ENCODE results near the gene ATAD3B. TPM values are rescaled to one million over a fixed set of nuclear protein-coding genes. Genes with fewer than 3 reads are reported as not detected.
"Not testable (repeated sequence)": the region's sequence is repeated elsewhere in the genome, so short reads cannot be mapped to it uniquely, and the experiment has no call there.

ATAD3B gene
- total RNA-seq, 1 experiment from 2014 or later = 63.6 TPM

- TF ChIP-seq FOXP4 (CRISPR knock-in tag; IDR thresholded peaks at IDR 0.05) = no peak
- TF ChIP-seq MXD4 (CRISPR knock-in tag; IDR thresholded peaks at IDR 0.05; ENCODE audit: borderline replicate concordance) = no peak
- no peak for TF ChIP-seq MAX (CRISPR knock-in tag; IDR thresholded peaks at IDR 0.05)
- no peak for TF ChIP-seq IRF1 (CRISPR knock-in tag; IDR thresholded peaks at IDR 0.05)
Measured at GRCh38 chr1:1449099-1449739, 22.3 kb upstream of the ATAD3B start, which contains the start of gene ATAD3C (continued).

GRCh38 chr1:1450616-1451015 lies 20.9 kb upstream of the ATAD3B start:
- H3K27me3 Mint-ChIP-seq (ENCODE audit: low read depth); H3K27ac Mint-ChIP-seq; ATAC-seq; DNase-seq (ENCODE audit: low spot score); H3K9me3 Mint-ChIP-seq; H3K4me1 Mint-ChIP-seq; H3K36me3 Mint-ChIP-seq; H3K4me3 Mint-ChIP-seq: not testable (repeated sequence)
- POLR2A ChIA-PET = interaction anchor here (0.6 to 0.7 kb wide), 2 partner anchors 132 to 291 kb away, joined by 3 to 5 read pairs; no protein-coding TSS in a partner anchor
- CTCF ChIA-PET = interaction anchor here (1.1 kb wide), 1 partner anchor 9 kb away, joined by 4 read pairs; no protein-coding TSS in a partner anchor

- peaks cover 4% of the 10 kb centered on the region for H3K27me3 Mint-ChIP-seq (ENCODE audit: low read depth)
- no peaks in the 10 kb centered on the region for H3K36me3 Mint-ChIP-seq
- TF ChIP-seq CBFB (CRISPR knock-in tag; IDR thresholded peaks at IDR 0.05; ENCODE audit: low read depth) = no peak
- no peak for TF ChIP-seq NR1H2 (CRISPR knock-in tag; IDR thresholded peaks at IDR 0.05)
- TF ChIP-seq ZMAT4 (CRISPR knock-in tag; IDR thresholded peaks at IDR 0.05) = no peak
- TF ChIP-seq, protein P1, sequence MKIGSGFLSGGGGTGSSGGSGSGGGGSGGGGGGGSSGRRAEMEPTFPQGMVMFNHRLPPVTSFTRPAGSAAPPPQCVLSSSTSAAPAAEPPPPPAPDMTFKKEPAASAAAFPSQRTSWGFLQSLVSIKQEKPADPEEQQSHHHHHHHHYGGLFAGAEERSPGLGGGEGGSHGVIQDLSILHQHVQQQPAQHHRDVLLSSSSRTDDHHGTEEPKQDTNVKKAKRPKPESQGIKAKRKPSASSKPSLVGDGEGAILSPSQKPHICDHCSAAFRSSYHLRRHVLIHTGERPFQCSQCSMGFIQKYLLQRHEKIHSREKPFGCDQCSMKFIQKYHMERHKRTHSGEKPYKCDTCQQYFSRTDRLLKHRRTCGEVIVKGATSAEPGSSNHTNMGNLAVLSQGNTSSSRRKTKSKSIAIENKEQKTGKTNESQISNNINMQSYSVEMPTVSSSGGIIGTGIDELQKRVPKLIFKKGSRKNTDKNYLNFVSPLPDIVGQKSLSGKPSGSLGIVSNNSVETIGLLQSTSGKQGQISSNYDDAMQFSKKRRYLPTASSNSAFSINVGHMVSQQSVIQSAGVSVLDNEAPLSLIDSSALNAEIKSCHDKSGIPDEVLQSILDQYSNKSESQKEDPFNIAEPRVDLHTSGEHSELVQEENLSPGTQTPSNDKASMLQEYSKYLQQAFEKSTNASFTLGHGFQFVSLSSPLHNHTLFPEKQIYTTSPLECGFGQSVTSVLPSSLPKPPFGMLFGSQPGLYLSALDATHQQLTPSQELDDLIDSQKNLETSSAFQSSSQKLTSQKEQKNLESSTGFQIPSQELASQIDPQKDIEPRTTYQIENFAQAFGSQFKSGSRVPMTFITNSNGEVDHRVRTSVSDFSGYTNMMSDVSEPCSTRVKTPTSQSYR (CRISPR knock-in tag; IDR thresholded peaks at IDR 0.05) = no peak
- no peak for TF ChIP-seq RORB (CRISPR knock-in tag; IDR thresholded peaks at IDR 0.05)
- no peak for TF ChIP-seq ZBTB43 (CRISPR knock-in tag; IDR thresholded peaks at IDR 0.05)
- TF ChIP-seq ZNF423 (CRISPR knock-in tag; IDR thresholded peaks at IDR 0.05) = no peak
- no peak for TF ChIP-seq ELF4 (CRISPR knock-in tag; IDR thresholded peaks at IDR 0.05; ENCODE audit: low read depth)
- no peak for TF ChIP-seq ATF1 (CRISPR knock-in tag; IDR thresholded peaks at IDR 0.05)
- no peak for TF ChIP-seq ESRRA (CRISPR knock-in tag; IDR thresholded peaks at IDR 0.05; ENCODE audit: borderline replicate concordance)
- no peak for TF ChIP-seq NR3C1 (CRISPR knock-in tag; conservative IDR thresholded peaks at IDR 0.05; ENCODE audit: low read depth)
- TF ChIP-seq RELA (CRISPR knock-in tag; IDR thresholded peaks at IDR 0.05; ENCODE audit: borderline replicate concordance) = no peak
- TF ChIP-seq MAX (CRISPR knock-in tag; IDR thresholded peaks at IDR 0.05) = no peak
- ChIA-PET CTCF (interaction anchor here (1.1 kb wide), 1 partner anchor 11 kb away, joined by 4 read pairs; no protein-coding TSS in a partner anchor), POLR2A (no interaction called here)
- no peaks in the 10 kb centered on the region for H3K4me1 Mint-ChIP-seq
- no peak overlapping the region for H3K27ac Mint-ChIP-seq
- ATAC-seq = no peak
- H3K4me3 Mint-ChIP-seq = no peak overlapping the region
- no peak for DNase-seq (ENCODE audit: low spot score)
- no peaks in the 10 kb centered on the region for H3K9me3 Mint-ChIP-seq
Measured at GRCh38 chr1:1451696-1452364, 19.7 kb upstream of the ATAD3B start.

DNA sequence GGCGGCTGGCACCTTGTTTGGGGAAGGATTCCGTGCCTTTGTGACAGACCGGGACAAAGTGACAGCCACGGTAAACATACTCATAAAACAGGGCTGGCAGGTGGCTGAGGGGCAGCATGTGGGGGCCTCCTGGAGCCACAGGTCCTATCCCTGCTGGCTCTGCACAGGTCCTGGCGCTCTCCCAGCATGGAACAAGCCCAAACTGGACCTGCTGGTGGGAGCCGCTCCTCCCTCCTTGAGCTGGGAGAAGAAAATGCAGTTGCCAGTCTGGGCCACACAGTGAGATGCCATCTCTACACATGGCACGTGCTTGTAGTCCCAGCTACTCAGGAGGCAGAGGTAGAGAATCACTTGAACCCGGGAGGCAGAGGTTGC lies 19.2 kb upstream of the ATAD3B start:
- ATAC-seq; H3K36me3 Mint-ChIP-seq; H3K4me3 Mint-ChIP-seq; H3K27ac Mint-ChIP-seq; H3K4me1 Mint-ChIP-seq; H3K27me3 Mint-ChIP-seq (ENCODE audit: low read depth); H3K9me3 Mint-ChIP-seq; POLR2A ChIA-PET; CTCF ChIA-PET; DNase-seq (ENCODE audit: low spot score): not testable (repeated sequence)

Data from WTC11 (cell line).